ENCODE measurements around the gene IGLON5.

Gene IGLON5

DNA sequence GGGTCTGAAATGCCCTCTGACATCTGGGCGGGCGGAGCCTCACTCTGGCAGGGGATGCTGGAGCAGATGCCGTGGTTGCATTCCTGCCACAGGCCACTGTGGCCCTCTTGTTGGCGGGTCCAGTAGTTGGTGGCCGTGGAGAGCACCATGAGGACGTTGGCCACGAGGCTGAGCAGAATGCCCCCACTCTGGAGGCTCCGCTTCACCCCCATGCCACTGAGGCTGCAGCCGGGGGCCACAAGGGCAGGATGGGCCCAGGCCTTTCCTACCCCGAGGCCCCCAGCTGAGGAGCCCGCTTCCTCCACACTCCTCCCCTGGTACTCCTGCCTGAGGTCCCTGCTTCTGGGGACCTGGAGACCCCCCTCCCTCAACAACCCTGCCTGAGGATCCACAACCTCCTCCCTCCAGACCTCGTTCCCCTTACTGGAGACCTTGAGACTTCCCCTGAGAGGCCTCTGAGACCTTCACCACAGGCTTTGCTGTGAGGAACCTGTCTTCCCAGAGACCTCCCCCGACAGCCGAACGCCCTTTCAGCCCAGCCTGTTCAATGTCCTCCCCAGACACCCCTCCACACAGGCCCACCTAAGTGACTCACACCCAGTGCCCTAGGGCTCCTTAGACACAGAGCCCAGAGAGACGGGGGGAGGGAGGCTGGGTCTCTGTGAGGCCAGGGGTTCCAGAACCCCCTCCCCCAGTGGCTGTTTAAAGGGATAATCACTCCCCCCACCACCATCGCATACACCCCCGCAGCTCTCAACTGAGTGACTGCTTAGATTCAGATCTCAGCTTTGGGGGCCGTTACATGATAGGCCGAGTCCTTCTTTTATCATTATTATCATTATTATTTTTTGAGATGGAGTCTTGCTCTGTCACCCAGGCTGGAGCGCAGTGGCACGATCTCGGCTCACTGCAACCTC, 57.2 kb downstream of the IGLON5 start, which contains the start of gene CLDND2:
Gene CLDND2 (minus strand): TSS at position 638 of the 917 bp plus-strand sequence. CDS start 426 bp downstream, at position 212.
- H3K9me3 ChIP-seq = no peaks in the 10 kb centered on the region
- peaks cover 77% of the 10 kb centered on the region for H3K4me1 ChIP-seq
- peak within 1 kb of the TSS; percentile 83 for H3K4me3 ChIP-seq
- H3K27ac ChIP-seq = peak within 1 kb of the TSS; percentile 86
- no peaks in the 10 kb centered on the region for H3K36me3 ChIP-seq
- TF ChIP-seq Cebpa-rat (IDR thresholded peaks at IDR 0.05) = no peak
- no peaks in the 10 kb centered on the region for H4K20me1 ChIP-seq
- peak within 1 kb of the TSS; percentile 100 for H3K4me2 ChIP-seq
- no peaks in the 10 kb centered on the region for H3K27me3 ChIP-seq
- peak within 1 kb of the TSS; percentile 80 for H3K9ac ChIP-seq

DNA sequence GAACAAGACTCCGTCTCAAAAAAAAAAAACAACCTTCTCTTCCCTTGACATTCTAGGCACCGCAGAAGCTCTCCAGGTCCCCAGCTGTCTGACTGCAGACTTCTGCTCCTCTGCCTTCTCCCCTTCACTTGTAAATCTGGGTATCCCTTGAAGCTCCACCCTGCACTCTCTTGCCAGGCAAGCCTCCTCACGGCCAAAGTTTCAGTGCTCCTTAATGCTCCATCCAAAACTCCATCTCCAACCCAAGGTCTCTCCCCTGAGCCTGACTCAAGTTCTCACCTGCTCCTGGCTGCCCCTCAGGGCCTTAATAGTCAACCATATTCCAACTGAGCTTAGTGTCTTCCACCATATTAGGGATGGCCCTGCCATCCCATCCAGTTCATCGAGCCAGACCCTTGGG, 58.8 kb downstream of the IGLON5 start:
- Histone ChIP-seq H3K4me3 (no peak overlapping the region), H3K36me3 (no peaks in the 10 kb centered on the region), H3K4me2 (peak overlapping the region; percentile 99), H3K27me3 (no peaks in the 10 kb centered on the region), H4K20me1 (no peaks in the 10 kb centered on the region), H3K9me3 (no peaks in the 10 kb centered on the region), H3K4me1 (peaks cover 77% of the 10 kb centered on the region), H3K9ac (no peak overlapping the region), H3K27ac (no peak overlapping the region)
- no peak for TF ChIP-seq Cebpa-rat (IDR thresholded peaks at IDR 0.05)

DNA sequence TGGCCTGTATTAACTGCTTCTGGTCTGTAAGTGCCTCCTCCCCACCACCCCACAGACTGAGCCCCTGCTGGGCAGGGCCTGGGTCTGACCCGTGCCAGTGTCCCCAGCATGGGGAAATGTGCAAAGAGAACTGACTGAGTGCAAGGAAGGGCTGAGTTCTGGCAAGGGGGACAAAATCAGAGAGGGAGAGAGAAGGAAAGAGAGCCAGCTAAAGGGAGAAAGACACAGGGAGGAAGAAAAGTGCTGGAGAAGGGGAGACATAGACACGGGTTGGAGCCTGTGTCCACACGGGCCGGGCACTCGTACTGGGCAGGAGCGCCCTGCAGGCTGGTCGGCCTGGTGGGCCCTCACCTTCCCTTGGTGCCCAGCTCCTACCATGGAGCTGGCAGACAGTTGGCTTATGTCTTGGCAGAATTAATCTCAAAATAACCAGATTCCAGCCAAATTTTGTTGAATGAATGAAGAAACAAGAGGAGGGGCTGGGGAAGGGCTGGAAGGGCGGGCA, 59.8 kb downstream of the IGLON5 start:
- no peak overlapping the region for H3K4me3 ChIP-seq
- H3K9ac ChIP-seq = no peak overlapping the region; the same call in 1 of the 2 replicates
- H3K4me2 ChIP-seq = peak overlapping the region; percentile 99
- H4K20me1 ChIP-seq = no peaks in the 10 kb centered on the region
- no peaks in the 10 kb centered on the region for H3K9me3 ChIP-seq
- no peak for TF ChIP-seq Cebpa-rat (IDR thresholded peaks at IDR 0.05)
- H3K4me1 ChIP-seq = peaks cover 82% of the 10 kb centered on the region
- no peaks in the 10 kb centered on the region for H3K27me3 ChIP-seq
- peak overlapping the region; percentile 96 for H3K27ac ChIP-seq
- H3K36me3 ChIP-seq = no peaks in the 10 kb centered on the region

GRCh38 chr19:51372021-51372648, 60.7 kb downstream of the IGLON5 start:
- Histone ChIP-seq H3K27me3 (no peaks in the 10 kb centered on the region), H3K4me2 (peak overlapping the region; percentile 99), H3K9me3 (no peaks in the 10 kb centered on the region), H3K27ac (peak overlapping the region; percentile 96), H4K20me1 (no peaks in the 10 kb centered on the region), H3K9ac (peak overlapping the region; percentile 83), H3K4me1 (peaks cover 90% of the 10 kb centered on the region), H3K36me3 (no peaks in the 10 kb centered on the region), H3K4me3 (peak overlapping the region; percentile 62)
- TF ChIP-seq Cebpa-rat (IDR thresholded peaks at IDR 0.05) = no peak

- TF ChIP-seq Cebpa-rat (IDR thresholded peaks at IDR 0.05) = peak; percentile 24; the same call in 1 of the 2 replicates
- Histone ChIP-seq H4K20me1 (no peaks in the 10 kb centered on the region), H3K9ac (peak within 1 kb of the TSS; percentile 83), H3K4me1 (peaks cover 95% of the 10 kb centered on the region), H3K27me3 (no peaks in the 10 kb centered on the region), H3K4me2 (peak within 1 kb of the TSS; percentile 99), H3K36me3 (no peaks in the 10 kb centered on the region), H3K27ac (peak within 1 kb of the TSS; percentile 96), H3K4me3 (peak within 1 kb of the TSS; percentile 62), H3K9me3 (no peaks in the 10 kb centered on the region)
Measured at GRCh38 chr19:51372649-51373504, 61.4 kb downstream of the IGLON5 start, which contains the start of gene NKG7. NKG7 (minus strand) TSS chr19:51372654; CDS start chr19:51372535, 119 bp downstream.

DNA sequence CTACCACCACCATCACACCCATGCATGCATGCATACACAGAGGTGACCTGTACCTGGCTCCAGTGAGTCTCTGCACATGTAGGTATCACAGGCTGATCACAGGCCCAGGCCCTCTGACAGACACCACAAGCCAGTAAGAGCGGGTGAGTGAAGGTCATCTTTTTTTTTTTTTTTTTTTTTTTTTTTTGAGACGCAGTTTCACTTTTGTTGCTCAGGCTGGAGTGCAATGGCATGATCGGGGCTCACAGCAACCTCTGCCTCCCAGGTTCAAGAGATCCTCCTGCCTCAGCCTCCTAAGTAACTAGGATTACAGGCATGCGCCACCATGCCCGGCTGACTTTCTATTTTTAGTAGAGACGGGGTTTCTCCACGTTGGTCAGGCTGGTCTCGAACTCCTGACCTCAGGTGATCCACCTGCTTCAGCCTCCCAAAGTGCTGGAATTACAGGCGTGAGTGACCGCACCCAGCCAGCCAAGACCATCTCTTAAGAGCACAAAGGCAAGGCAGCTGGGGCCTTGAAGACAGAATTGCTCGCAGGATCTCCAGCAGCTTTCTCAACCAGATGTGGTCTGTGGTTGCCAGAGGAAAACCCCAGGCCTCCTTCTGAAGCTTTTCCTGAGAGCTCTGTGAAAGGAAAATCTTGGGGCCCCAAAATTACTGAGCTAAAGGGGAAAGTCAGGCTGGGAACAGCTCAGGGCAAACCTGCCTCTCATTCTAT, 64.2 kb downstream of the IGLON5 start:
- Histone ChIP-seq H3K27ac (peak overlapping the region; percentile 30; the same call in 1 of the 2 replicates), H4K20me1 (no peaks in the 10 kb centered on the region), H3K9me3 (peaks cover under 1% of the 10 kb centered on the region; the same call in 1 of the 2 replicates), H3K9ac (no peak overlapping the region), H3K27me3 (no peaks in the 10 kb centered on the region), H3K36me3 (no peaks in the 10 kb centered on the region), H3K4me3 (no peak overlapping the region), H3K4me2 (peak overlapping the region; percentile 73), H3K4me1 (peaks cover 85% of the 10 kb centered on the region)
- TF ChIP-seq Cebpa-rat (IDR thresholded peaks at IDR 0.05) = no peak

DNA sequence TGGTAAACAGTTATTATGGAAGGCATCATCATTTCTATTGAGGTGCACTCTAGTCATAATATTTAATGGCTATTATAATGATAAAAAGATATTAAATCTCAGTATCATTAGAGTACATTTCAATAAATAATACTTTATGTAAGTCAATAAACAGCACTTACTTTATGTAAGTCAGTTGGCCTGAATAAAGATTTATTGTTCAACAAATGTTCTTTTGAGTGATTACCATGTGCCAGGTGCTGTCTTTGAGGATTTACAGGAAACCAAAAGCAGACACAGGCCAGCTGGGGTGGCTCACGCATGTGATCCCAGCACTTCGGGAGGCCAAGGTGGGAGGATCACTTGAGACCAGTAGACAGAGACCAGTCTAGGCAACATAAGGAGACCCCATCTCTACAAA, 66.0 kb downstream of the IGLON5 start:
- no peak overlapping the region for H3K9ac ChIP-seq
- H3K9me3 ChIP-seq = peaks cover 13% of the 10 kb centered on the region
- H3K36me3 ChIP-seq = no peaks in the 10 kb centered on the region
- H4K20me1 ChIP-seq = no peaks in the 10 kb centered on the region
- no peak overlapping the region for H3K27ac ChIP-seq
- no peaks in the 10 kb centered on the region for H3K27me3 ChIP-seq
- H3K4me2 ChIP-seq = no peak overlapping the region
- TF ChIP-seq Cebpa-rat (IDR thresholded peaks at IDR 0.05) = no peak
- H3K4me1 ChIP-seq = peaks cover 68% of the 10 kb centered on the region
- no peak overlapping the region for H3K4me3 ChIP-seq

- Histone ChIP-seq H3K36me3 (no peaks in the 10 kb centered on the region), H3K9ac (no peak overlapping the region), H3K27me3 (no peaks in the 10 kb centered on the region), H3K4me1 (peaks cover 38% of the 10 kb centered on the region), H3K4me2 (peak overlapping the region; percentile 61), H4K20me1 (no peaks in the 10 kb centered on the region), H3K27ac (no peak overlapping the region), H3K4me3 (no peak overlapping the region), H3K9me3 (peaks cover 13% of the 10 kb centered on the region)
- TF ChIP-seq Cebpa-rat (IDR thresholded peaks at IDR 0.05) = no peak
Measured at GRCh38 chr19:51380379-51380778, 68.9 kb downstream of the IGLON5 start.
